Measurements from ENCODE around the gene PPP1R9A.

Gene PPP1R9A

DNA sequence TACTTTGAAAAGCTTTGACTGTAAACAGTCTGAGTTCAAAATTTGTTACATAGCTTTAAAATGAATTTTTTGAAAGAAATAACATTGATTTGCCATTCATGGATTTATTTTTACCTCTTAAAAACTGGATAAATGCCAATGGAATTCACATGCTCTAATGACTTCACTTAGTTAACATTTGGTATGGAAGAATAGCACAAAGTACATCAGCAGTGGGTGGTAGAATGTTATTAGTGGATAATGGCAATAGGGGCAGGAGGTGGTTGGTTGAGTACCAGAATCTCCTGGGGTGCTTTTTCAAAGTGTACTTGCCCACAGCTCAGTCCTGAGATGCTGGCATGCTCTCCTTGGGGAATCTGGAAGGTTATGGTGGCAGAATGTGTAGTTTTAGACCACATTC, 4.7 kb downstream of the PPP1R9A start:
- DNase-seq: no peak

DNA sequence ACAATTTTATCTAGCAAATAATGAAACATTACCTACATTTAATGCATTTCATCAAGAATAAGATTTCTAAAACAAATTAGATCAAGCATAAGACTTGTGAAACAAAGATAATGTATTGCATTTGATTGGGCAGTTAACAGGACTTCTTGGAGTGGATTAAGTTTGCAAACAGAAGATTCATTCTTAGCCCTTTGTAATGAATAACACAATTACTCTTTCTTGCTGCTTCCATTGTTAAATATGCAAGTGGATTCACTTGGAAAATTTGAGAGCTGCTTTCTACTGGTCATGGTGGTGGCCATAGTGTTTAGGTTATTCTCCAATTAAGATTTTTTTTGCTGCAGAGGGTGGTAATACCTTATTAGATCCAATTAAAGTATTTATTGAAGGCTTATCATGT, 6.0 kb downstream of the PPP1R9A start:
- no peak for DNase-seq

DNA sequence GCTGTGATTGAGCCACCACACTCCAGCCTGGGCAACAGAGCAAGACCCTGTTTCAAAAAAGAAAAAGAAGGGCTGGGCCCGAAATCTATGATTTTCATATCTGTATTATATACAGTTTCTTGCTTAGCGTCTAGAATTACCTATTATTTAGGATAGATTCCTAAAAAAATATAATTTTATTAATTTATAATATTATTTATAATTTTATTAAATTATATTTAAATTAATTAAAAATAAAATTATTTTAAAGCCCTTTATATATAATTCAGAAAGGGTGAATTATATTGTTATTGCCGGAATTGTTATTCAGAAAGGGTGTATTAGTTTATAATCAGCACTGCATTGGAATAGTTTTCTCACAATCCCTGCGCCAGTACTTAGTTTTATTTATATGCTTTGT, 14.5 kb downstream of the PPP1R9A start:
- DNase-seq: no peak

DNA sequence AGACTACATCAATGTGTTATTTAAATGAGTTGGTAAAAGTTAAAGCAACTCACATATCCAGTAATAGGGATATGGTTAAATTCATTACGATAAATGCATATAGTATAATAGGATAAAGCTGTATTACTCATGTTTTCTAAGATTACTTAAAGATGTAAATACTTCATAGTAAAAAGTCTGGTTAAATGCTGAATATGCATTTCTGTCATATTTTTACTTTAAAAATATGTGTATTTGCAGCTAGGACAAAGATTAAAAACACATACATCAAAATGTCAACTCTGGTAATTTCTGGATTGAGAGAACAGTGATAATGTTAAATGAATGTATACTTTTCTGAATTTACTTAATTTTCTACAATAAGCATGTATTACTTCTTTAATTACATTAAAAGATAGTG, 15.1 kb downstream of the PPP1R9A start:
- no peak for DNase-seq

DNA sequence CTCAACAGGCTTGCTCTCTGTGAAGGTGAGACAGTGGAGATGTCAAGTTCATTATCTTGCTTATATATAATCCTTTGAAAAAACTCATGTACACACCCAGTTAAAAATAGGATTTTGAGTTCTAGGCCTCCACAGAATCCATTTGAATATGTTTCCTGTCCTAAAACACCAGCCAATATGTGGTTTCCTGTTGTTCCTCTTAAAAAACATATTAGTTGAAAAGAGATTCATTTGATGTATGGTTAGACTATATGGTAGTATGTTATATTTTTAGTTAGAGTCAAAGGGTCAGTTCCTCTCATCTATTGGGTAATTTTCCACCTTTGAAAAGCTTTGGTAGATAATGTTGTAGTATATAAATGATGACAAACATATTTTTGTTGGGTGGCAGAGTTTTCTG, 16.0 kb downstream of the PPP1R9A start:
- DNase-seq: no peak

DNA sequence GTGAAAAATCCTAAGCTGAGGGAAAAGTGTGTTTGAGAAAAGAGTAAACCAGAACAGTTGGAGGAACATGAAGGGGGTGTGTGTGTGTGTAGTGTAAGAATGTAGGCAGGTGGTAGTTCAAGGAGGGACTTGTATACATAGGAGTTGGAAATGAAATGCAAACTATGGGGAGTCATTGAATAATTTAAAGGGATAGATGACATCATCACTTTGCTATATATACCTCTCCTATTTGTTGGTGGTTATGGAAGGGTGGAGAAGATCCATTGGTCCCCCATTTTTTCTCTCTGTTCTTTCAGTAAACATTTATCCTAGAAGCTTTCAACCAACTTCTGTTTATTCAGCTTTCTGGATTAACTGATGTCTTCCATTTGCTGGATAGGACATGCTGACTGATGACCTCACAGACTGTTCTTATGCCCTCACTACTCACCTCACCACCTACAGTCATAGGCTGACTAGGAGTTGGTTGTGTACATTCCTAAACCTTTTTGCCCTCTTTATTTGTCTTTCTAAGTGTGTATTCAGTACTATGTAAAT, 20.8 kb downstream of the PPP1R9A start:
- DNase-seq: no peak

DNA sequence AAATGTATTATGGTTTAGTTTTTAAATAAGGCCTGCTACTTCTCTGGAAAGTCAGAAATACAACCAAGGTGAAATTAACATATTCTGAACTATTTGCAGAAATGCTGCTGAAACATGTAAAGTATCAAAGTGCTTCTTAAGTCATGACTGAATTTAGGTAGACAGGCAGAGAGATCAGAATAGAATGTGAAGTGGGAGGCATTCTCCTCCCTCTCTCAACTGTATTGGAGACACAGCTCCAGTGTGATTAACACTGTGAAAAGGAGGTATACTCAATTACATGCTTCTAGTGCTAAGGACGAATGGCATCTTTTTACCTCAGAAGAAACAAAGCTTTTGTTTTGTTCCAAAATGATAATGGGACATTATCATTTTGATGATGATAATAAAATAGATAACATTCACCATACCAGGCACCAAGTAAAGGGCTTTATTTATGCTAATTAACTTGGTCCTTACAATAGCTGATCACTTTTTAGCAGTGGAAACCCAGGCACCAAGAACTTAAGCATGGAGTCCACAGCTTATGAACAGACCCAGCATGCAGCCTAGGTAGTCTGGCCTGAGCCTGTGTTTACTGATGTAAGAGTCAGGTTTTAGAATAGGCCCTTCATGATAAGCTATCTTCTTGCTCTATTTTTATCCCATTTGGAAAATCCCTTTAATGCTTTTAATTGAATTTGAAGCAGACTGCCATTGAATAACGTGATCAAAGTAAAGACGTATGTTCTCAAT, 26.0 kb downstream of the PPP1R9A start:
- DNase-seq: no peak

DNA sequence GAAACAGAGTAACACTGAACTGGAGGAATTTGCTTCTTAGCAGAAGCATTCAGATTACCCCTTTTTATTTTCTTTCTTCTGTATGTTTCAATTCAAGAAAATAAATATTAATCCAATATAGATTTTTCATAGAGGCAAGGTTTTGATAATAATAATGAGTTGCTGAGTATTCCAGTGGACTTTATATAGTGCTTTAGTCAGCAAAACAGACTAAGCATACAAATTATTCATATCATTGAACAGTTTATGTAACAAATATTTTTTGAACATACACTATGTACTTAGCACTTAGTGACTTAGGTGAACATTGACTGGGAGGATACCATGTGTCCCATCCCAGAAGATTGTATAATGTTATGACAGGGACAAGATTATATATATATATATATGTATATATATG, 32.0 kb downstream of the PPP1R9A start:
- no peak for DNase-seq

DNA sequence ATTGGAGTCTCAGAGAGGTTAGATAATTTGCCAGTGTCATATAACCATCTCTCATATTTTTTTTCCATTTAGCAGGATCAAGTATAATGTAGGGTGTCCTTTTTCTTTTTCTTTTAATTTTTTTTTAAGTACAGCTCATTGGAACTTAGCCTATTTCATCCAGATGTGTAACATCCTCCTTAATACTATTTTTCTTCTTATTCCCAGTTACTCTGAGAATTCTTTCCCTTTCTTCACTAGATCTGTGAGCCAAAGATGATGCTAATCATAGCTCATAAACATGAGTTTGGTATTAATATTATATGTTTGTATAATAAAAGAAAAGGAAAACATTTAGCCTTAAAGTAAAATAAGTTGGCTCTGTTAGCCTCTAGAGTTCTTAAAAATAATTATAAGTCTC, 32.8 kb downstream of the PPP1R9A start:
- no peak for DNase-seq

DNA sequence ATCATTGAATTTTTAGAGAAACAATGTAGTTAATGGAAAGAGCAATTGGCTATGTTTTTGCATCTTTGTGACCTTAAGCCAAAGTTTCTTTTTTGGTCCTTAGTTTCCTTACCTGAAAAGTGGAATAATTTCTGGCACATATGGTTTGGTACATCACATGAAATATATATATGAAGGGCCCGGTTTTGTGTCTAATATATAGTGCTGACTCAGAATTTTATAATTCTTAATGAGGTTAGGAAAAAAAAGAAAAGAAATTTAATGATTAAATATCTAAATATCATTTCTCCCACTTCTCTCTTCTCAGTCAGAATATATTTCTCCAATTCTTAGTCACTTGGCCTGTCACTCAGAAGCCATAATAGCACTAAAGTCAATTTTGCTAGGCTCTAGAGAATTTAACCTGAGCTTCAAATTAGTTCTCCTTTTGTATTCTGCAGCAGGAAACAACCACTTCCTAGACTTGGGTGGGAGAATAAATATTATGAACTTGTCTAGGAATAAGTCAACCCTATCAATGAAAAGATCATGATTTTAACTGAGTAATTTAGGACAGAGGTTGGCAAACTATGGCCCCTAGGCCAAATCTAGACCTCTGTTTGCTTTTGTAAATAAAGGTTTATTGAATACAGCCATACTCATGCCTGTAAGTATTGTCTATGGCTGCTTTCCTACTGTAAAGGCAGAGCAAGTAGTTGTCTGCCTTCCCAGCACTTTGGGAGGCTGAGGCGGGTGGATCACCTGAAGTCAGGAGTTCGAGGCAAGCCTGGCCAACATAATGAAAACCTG, 34.6 kb downstream of the PPP1R9A start:
- DNase-seq: no peak

DNA sequence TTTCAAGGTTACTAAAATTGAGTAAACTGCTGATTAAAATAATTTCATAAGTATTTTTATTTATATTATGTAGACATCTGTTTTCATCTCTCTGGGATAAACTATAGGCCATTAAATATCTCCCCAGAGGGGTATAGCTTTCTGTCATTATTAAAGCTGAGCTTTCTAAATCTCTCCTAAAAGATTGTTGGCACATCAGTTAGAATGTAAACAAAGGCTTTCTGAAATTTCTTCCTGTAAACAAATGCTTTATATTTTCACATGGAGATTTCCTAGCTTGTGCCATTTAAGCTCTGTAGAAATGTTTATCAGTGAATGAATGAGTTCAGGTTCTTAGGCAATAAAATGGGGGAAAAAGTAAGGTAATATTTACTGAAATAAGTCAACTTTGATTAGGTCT, 35.7 kb downstream of the PPP1R9A start:
- no peak for DNase-seq

DNA sequence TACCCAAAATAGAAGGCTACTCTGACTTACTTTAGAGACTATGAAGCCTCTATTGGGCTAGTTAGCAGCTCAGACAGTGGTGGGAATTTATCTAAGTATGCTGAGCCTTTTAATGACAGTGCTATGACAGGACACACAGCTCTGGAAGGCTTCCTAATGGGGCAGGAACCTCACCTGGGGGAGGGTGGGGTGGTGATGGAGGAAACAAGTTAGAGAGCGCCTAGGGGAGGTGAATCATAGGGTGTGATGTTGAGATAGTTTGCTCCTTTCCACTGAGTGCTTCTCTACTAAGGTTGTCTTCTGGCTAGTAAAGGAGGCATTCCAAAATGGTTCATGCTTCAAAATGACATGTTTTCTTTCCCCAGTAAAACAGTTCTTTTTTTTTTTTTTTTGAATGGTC, 42.1 kb downstream of the PPP1R9A start:
- DNase-seq: no peak

DNA sequence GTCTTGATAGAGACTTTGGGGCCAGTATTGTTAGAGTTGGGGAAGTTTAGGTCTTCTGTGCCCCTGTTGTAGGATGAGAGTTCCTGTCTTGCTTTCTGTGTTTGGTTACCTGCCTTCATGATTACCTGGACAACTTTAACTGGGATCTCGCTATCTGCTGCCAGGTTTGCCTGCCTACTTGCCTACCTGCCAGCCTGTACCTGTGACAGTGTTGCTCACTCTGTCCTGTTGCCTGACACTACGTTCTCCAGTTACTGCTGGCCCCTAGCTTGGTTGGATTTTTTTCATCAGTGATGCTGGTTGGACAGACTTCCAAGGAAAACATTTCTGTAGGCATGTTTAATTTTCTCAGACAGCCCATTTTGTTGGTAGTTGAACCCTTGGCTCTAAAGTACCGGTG, 48.4 kb downstream of the PPP1R9A start:
- no peak for DNase-seq

DNA sequence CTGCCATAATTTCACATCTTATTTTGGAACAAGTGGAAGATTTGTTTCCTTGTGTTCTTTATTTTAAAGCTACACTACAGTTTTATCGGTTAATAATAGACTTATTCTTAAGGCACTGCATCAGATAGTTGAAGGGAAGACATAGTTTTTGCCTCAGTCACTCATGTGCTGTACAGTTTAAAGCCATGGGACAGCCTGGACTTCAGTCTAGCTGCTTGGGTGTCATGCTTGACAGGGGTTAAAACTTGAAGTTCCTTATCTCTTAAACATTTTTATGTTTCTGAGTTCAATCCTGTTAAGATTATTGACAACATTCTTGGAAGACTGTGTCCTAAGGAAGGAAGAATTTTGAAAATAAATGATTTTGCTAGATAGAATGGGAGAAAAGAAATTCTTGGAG, 49.7 kb downstream of the PPP1R9A start:
- no peak for DNase-seq

DNA sequence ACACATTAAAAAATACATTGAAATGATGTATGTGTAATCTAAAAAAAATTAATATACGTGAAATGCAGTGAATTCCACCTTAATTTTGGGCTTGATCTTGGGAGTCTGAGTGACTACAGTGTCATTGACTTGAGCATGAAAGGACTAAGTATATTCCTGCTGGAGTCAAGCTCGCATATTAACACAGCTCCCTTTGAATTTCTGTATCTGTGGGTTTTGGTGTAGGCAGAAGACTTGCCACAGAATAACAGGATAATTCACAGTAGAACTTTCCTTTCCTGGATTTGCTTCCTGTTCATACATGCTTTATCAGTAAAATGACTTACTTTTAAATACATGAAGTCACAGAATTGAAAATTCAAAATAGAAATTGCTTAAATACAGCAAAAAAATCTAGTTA, 55.3 kb downstream of the PPP1R9A start:
- no peak for DNase-seq

DNA sequence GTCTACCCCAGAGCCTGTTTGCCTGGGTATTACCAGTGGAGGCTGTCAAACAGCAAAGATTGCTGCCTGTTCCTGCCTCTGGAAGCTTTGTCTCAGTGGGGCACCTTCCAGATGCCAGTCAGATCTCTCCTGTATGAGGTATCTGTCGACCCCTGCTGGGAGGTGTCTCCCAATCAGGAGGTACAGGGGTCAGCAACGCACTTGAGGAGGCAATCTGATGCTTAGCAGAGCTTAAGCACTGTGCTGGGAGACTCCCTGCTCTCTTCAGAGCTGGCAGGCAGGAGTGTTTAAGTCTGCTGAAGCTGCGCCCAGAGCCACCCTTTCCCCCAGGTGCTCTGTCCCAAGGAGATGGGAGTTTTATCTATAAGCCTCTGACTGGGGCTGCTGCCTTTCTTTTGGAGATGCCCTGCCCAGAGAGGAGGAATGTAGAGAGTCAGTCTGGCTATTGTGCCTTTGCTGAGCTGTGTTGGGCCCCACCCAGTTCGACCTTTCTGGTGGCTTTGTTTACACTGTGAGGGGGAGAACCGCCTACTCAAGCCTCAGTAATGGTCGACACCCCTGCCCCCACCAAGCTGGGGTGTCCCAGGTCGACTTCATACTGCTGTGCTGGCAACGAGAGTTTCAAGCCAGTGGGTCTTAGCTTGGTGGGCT, 62.2 kb downstream of the PPP1R9A start:
- no peak for DNase-seq

DNA sequence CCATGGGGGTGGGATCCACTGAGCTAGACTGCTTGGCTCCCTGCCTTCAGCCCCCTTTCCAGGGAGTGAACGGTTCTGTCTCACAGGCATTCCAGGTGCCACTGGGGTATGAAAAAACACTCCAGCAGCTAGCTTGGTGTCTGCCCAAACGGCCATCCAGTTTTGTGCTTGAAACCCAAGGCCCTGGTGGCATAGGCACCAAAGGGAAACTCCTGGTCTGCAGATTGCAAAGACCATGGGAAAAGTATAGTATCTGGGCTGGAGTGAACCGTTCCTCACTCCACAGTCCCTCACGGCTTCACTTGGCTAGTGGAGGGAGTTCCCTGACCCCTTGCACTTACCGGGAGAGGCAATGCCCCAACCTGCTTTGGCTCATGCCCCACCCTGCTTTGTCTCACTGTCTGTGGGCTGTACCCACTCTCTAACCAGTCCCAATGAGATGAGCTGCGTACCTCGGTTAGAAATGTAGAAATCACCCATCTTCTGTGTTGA, 62.7 kb downstream of the PPP1R9A start:
- DNase-seq: no peak

DNA sequence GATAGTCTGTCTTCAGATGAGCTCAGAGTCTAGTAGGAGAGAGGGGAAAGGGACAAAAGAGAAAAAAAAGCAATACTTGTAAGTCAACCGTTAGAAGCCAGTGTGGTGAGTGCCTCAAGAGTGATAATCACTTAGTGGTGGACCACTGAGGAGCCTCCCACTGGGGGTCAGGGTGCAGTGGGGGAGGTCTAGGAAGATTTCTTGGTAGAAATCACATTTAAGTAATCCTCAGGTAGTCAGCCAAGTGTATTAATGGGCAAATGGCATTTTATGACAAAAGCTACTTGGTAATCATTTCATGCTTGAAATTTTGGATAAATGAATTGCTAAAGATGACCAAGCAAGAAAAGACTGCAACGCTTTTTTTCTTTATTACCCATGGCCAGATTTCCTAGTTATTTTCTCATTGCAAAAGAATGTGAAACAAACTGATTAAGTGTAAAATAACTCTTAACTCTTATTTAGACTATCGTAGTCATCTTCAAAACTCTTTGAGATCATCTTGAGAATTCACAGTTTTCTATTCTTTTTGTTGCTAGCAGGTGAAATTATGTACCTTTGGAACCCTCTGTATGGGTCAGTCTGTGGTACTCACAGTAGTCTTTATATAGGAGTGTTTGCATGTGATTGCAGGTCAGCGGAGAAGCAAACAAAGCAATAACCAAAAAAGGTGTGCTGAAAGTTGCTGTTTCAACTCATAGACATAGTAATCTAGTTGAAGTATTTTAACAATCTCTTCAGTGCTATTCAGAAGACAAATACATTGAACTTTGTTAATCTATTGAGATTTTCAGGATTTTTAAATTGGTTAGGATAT, 63.9 kb downstream of the PPP1R9A start:
- peak; percentile 61 for DNase-seq

DNA sequence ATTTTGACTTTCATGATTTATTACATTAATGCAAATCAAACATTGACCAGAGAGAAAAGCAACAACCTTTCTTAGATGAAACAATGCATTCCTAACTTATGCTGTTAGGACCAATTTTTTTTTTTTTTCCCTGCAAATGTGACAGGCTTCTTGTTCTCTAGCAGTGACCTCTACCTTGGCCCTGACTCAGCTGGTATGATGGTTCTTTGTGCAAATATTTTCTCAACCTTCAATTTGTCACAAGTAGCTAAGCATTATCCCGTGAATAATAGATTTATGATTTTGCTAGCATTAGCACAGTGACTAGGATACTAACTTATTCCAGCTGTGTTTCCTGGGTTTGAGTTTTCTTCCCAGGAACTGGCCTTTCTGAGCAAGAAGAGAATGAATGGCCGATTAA, 64.9 kb downstream of the PPP1R9A start:
- peak; percentile 61 for DNase-seq

DNA sequence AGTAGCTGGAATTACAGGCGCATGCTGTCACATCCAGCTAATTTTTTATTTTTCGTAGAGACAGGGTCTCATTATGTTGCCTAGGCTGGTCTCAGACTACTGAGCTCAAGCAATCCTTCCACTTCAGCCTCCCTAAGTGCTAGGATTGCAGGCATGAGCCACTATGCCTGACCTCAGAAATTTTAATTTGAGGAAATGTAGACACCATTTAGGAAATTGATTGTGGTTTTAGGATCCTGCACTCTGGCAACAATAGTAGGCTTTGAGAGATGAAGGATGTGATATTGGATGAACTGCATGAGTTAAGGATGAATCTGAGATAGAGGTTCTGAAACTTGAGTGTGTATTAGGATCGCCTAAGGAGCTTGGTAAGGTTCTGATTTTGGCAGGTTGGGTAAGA, 66.5 kb downstream of the PPP1R9A start:
- DNase-seq: no peak

DNA sequence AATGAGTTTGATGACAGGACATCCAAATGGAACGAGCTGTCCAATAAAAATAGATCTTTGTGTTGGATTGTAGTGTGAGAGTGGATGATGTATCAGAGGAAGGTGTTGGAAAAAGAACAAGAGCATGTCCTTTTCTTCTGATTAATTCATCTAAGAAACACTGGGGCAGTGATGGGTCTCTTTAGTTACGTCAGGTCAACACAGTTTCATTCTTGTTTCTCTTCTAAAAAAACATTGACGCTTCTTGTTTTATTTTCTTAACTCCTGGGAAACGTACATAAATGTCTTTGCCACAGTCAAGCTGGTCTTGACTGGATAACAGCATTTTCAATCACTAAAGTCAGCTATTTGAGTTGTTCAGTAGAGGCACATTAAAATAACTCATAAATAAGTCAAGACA, 67.0 kb downstream of the PPP1R9A start:
- no peak for DNase-seq

DNA sequence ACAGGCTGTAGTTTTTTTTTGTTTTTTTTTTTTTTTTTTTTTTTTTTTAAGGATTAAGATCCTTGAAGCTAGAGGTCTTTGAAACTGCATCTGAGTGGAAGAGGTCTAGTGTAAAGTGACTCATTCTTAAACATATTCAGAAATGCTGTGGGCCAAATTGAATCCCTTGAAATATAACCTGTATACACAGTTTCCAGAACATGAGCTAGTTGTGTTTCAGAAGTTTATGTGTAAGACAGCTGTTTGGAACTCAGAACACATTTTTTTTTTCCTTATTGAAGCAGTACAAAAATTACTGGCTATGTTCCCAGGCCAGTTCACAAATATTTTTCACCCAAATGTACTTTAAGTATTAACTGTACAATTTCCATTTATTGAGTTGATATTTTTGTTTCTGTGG, 67.9 kb downstream of the PPP1R9A start:
- peak; percentile 37 for DNase-seq
